Panc1 (cell line): ENCODE measurements around the gene AGRP. TPM values are rescaled to one million over a fixed set of nuclear protein-coding genes. Genes with fewer than 3 reads are reported as not detected.

Experiments
- ATAC-seq: fragments of 200-7000 bp; cut with Tn5 transposase; 2 replicates; pipeline ENCODE4 v1.9.1; 2020; ENCODE audit warnings: mild to moderate bottlenecking, moderate library complexity
- BruUV-seq: library from RNA; stranded (reverse); fragments of 400-500 nt; replicated peaks from 2 replicates; lab custom pipeline; 2021; lab: Mats Ljungman, UMichigan
- CTCF ChIA-PET: fragments of 300-600 bp; sonication (Branson Sonifier 250); formaldehyde crosslinking; loops from one replicate; lab custom pipeline; 2022; ENCODE audit warnings: antibody characterized with exemption; lab: Charles Lee
- POLR2A ChIA-PET: fragments of 300-600 bp; sonication (Branson Sonifier 250); formaldehyde crosslinking; loops from one replicate; lab custom pipeline; 2022; ENCODE audit warnings: antibody characterized with exemption; lab: Charles Lee
- DNase-seq: peaks from one replicate; pipeline ENCODE4 v3.0.0-alpha.2; 2010; ENCODE audit warnings: low read depth, low spot score
- H3K27ac ChIP-seq: 2 replicates; pipeline ENCODE4 v1.5.1; 2011; ENCODE audit warnings: mild to moderate bottlenecking, low read length, inconsistent platforms
- H3K27me3 ChIP-seq: fragments of 200-500 bp; sonication (Bioruptor generic); 2 replicates; pipeline ENCODE4 v1.6.0; 2014; ENCODE audit warnings: low read length, inconsistent platforms; ENCODE audit not compliant: control insufficient read depth, insufficient read depth
- H3K36me3 ChIP-seq: fragments of 200-500 bp; sonication (Bioruptor generic); 2 replicates; pipeline ENCODE4 v1.5.1; 2014; ENCODE audit warnings: inconsistent platforms, mild to moderate bottlenecking, low read length, moderate library complexity; ENCODE audit not compliant: control insufficient read depth, insufficient read depth
- H3K4me1 ChIP-seq: 2 replicates; pipeline ENCODE4 v1.5.1; 2011; ENCODE audit warnings: inconsistent platforms, mild to moderate bottlenecking, low read length, moderate library complexity; ENCODE audit not compliant: control insufficient read depth, insufficient read depth
- H3K4me3 ChIP-seq, 2 experiments: 2 replicates each; pipeline ENCODE4 v1.5.1; 2011 to 2012; ENCODE audit warnings: low read depth in 2 of 2, low read length in 2 of 2, mild to moderate bottlenecking in 2 of 2, inconsistent platforms in 1 of 2, moderate library complexity in 1 of 2
- H3K9me3 ChIP-seq: fragments of 200-500 bp; sonication (Bioruptor generic); 2 replicates; pipeline ENCODE4 v1.5.1; 2014; ENCODE audit warnings: low read depth, mild to moderate bottlenecking, inconsistent platforms, low read length, moderate library complexity; ENCODE audit not compliant: control insufficient read depth, insufficient read depth
- SIN3A ChIP-seq: IDR thresholded peaks from 2 replicates; pipeline ENCODE4 v1.6.1; 2012; ENCODE audit warnings: low read depth, mild to moderate bottlenecking, low read length, moderate library complexity, borderline replicate concordance; ENCODE audit not compliant: insufficient read depth
- in situ Hi-C: cut with HindIII; loops from 2 replicates; pipeline ENCODE4 v1.10.0; 2016; ENCODE audit warnings: low sequenced_read_pairs, low pct_unique_long_range_greater_than_20kb
- intact Hi-C: fragments of 100-400 bp; cut with micrococcal nuclease; formaldehyde crosslinking; loops from one replicate; pipeline ENCODE4 v1.10.0; 2022; ENCODE audit not compliant: unreplicated experiment
- total RNA-seq: library from RNA; stranded (reverse); gene quantifications from one replicate; pipeline ENCODE4 v1.2.1, GENCODE V29; 2021; ENCODE audit not compliant: unreplicated experiment
- TF ChIP-seq, protein P1 (sequence below), 2 experiments: IDR thresholded peaks; 2 replicates each; pipeline ENCODE4 v1.6.1; 2011 to 2012; ENCODE audit warnings: low read depth in 2 of 2, control low read depth in 1 of 2, low read length in 1 of 2, mild to moderate bottlenecking in 1 of 2, moderate library complexity in 1 of 2; ENCODE audit not compliant: insufficient read depth in 1 of 2
- TF ChIP-seq, protein P2 (sequence below): fragments of 450-650 bp; IDR thresholded peaks from 2 replicates; pipeline ENCODE4 v1.5.1; 2017; ENCODE audit warnings: mild to moderate bottlenecking

The AGRP gene
- total RNA-seq, 1 experiment from 2014 or later, result not detected

DNA sequence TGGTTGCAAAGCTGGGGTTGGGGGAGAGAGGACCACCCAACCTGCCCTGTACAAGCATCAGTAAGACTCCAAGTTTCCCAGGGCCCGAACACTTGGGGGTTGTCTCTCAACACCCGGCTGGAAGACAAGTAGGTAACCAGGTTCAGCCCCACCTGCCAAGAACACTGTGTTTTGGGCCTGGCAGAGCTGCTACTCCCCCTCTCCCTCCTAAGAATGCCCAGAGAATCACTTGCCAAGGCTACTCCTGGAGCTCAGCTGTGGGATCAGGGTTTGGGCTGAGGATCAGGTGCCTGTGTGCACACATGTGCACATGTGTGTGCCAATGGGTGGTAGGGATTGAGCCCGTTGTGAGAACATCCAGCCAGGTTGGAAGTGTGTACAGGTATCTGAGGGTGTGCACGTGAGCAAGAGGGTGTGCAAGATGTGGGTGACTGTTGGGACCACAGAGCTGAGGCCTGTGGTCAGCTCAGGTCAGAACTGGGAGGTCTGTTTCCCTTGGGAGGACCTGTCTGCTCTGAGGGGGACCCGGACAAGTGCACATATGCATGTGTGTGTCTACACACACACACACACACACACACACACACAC, 50.1 kb downstream of the AGRP start:
- Histone ChIP-seq H3K4me1 (peaks cover 2% of the 10 kb centered on the region; the same call in 1 of the 2 replicates), H3K36me3 (no peaks in the 10 kb centered on the region), H3K9me3 (no peaks in the 10 kb centered on the region), H3K4me3 (no peak overlapping the region), H3K27ac (no peak overlapping the region), H3K27me3 (no peaks in the 10 kb centered on the region)
- POLR2A ChIA-PET, result interaction anchor here (0.6 to 0.7 kb wide), 2 partner anchors 13 to 209 kb away, joined by 3 to 5 read pairs; no protein-coding TSS in a partner anchor
- DNase-seq (no peak), ATAC-seq (no peak)
- in situ Hi-C loops (no loop called here), intact Hi-C loops (no loop called here)
- CTCF ChIA-PET, result no interaction called here
- TF ChIP-seq, protein P1, sequence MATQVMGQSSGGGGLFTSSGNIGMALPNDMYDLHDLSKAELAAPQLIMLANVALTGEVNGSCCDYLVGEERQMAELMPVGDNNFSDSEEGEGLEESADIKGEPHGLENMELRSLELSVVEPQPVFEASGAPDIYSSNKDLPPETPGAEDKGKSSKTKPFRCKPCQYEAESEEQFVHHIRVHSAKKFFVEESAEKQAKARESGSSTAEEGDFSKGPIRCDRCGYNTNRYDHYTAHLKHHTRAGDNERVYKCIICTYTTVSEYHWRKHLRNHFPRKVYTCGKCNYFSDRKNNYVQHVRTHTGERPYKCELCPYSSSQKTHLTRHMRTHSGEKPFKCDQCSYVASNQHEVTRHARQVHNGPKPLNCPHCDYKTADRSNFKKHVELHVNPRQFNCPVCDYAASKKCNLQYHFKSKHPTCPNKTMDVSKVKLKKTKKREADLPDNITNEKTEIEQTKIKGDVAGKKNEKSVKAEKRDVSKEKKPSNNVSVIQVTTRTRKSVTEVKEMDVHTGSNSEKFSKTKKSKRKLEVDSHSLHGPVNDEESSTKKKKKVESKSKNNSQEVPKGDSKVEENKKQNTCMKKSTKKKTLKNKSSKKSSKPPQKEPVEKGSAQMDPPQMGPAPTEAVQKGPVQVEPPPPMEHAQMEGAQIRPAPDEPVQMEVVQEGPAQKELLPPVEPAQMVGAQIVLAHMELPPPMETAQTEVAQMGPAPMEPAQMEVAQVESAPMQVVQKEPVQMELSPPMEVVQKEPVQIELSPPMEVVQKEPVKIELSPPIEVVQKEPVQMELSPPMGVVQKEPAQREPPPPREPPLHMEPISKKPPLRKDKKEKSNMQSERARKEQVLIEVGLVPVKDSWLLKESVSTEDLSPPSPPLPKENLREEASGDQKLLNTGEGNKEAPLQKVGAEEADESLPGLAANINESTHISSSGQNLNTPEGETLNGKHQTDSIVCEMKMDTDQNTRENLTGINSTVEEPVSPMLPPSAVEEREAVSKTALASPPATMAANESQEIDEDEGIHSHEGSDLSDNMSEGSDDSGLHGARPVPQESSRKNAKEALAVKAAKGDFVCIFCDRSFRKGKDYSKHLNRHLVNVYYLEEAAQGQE (IDR thresholded peaks at IDR 0.05; ENCODE audit: insufficient read depth in 1 of 2, low read depth in 2 of 2, low read length in 1 of 2), result no peak
- TF ChIP-seq SIN3A, result no peak
- TF ChIP-seq, protein P2, sequence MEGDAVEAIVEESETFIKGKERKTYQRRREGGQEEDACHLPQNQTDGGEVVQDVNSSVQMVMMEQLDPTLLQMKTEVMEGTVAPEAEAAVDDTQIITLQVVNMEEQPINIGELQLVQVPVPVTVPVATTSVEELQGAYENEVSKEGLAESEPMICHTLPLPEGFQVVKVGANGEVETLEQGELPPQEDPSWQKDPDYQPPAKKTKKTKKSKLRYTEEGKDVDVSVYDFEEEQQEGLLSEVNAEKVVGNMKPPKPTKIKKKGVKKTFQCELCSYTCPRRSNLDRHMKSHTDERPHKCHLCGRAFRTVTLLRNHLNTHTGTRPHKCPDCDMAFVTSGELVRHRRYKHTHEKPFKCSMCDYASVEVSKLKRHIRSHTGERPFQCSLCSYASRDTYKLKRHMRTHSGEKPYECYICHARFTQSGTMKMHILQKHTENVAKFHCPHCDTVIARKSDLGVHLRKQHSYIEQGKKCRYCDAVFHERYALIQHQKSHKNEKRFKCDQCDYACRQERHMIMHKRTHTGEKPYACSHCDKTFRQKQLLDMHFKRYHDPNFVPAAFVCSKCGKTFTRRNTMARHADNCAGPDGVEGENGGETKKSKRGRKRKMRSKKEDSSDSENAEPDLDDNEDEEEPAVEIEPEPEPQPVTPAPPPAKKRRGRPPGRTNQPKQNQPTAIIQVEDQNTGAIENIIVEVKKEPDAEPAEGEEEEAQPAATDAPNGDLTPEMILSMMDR, result no peak
- no TSS peak for BruUV-seq

Other genes starting within 250 kb of the AGRP start
- 9.3 TPM for gene FHOD1, start 236.1 kb downstream of the AGRP start, total RNA-seq
- 1.7 TPM for gene SLC9A5, start 234.6 kb downstream of the AGRP start, total RNA-seq
- gene PLEKHG4, start 204.0 kb downstream of the AGRP start, total RNA-seq, result 6.7 TPM
- 0.62 TPM for gene KCTD19, start 156.8 kb downstream of the AGRP start, total RNA-seq
- 0.54 TPM for gene LRRC36, start 156.7 kb downstream of the AGRP start, total RNA-seq
- 0.95 TPM for gene TPPP3, start 90.0 kb downstream of the AGRP start, total RNA-seq
- gene ZDHHC1, start 67.1 kb downstream of the AGRP start, total RNA-seq, result 7.8 TPM
- 0.77 TPM for gene HSD11B2, start 52.4 kb downstream of the AGRP start, total RNA-seq
- 70.8 TPM for gene ATP6V0D1, start 2.4 kb downstream of the AGRP start, total RNA-seq
- 82.2 TPM for gene RIPOR1, start 45.3 kb upstream of the AGRP start, total RNA-seq
- gene CTCF, start 79.0 kb upstream of the AGRP start, total RNA-seq, result 33.1 TPM
- gene CARMIL2, start 161.6 kb upstream of the AGRP start, total RNA-seq, result 2.0 TPM
- 34.9 TPM for gene ACD, start 176.7 kb upstream of the AGRP start, total RNA-seq
- gene PARD6A, start 177.4 kb upstream of the AGRP start, total RNA-seq, result 10.8 TPM
- gene ENKD1, start 183.2 kb upstream of the AGRP start, total RNA-seq, result 14.6 TPM
- 0.80 TPM for gene C16orf86, start 183.3 kb upstream of the AGRP start, total RNA-seq
- 15.1 TPM for gene GFOD2, start 235.8 kb upstream of the AGRP start, total RNA-seq